Effector CD8-positive, alpha-beta T cell (primary cell): ENCODE data around the gene DUSP10.

Experiments used
- DNase-seq: peaks from one replicate; lab custom pipeline; 2025; lab: John Stamatoyannopoulos, UW

DUSP10 gene

DNA sequence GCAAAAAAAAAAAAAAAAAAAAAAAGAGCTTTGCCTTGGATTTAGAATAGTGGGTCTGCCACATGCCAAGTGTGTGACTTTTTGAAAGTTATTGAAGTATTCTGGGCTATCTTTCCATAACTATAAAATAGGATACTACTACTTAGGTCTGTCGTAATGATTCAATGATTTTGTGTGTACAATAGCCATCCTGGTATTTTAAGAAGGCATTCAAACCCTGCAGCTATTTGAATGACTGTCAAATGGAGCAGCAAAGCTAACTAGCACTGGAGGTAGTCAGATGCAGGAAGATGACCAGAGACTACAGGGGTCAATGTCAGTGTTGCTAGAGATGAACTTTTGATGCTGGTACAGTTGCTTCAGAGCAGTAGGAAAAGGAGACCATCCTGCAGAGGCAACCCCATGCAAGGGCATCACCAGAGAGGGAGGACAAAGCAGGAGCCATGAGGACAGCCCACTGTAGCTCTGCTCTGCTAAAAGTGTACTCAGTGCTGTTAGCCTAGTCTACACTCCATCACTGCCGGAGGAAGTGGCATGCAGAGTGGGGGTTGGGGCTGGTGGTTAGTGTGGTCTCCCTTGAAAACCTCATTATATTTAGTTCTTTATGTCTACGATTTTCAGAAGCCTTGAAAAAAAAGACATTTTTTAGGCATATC is 29.0 kb downstream of the DUSP10 start:
- DNase-seq, result peak; percentile 45

GRCh38 chr1:221712198-221712684 is 29.6 kb downstream of the DUSP10 start:
- no peak for DNase-seq

- DNase-seq, result no peak
Measured at GRCh38 chr1:221711656-221712055, 30.2 kb downstream of the DUSP10 start.

GRCh38 chr1:221711063-221711577 is 30.8 kb downstream of the DUSP10 start:
- DNase-seq, result no peak

- DNase-seq, result no peak
Measured at GRCh38 chr1:221709854-221710253, 32.0 kb downstream of the DUSP10 start.

DNA sequence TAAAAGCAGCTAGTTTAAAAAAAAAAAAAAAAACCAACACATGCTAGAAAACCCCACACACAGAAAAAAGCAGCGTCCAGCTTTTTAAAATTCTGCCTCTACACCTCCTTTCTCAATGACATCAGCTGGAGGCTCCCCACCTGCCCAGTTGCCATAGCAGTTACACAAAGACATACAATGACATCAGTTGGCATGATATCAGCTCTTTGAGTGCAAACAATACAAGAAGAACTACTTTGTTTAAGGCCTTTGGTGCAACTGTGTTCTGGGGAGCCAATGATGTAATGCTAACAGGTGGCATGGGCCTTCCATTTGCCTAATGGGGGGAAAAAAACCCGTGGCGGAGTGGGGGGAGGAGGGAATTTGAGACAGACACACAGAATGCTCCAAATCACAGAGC is 32.9 kb downstream of the DUSP10 start:
- DNase-seq, result peak; percentile 6

- no peak for DNase-seq
Measured at GRCh38 chr1:221708076-221708571, 33.8 kb downstream of the DUSP10 start.

- no peak for DNase-seq
Measured at GRCh38 chr1:221706876-221707582, 34.9 kb downstream of the DUSP10 start.

- no peak for DNase-seq
Measured at GRCh38 chr1:221706191-221706590, 35.7 kb downstream of the DUSP10 start.

DNA sequence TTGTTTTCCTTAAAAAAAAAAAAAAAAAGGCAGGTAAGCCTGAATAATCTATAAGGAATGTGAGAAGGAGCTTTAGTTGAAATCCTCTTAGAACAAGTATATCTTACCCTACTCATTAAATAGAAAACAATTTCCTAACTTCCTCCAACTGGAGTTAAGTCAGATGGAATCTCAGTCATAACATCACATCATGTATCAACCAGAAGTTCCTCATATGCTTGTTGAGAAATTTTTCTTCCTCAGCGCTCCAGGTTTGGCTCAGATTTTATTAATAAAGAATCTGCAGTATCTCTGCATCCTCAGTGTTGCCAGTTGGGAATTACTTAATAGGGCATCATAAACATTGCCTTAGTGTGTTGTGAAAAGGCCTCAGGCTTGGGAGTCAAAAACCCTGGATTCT is 37.6 kb downstream of the DUSP10 start:
- no peak for DNase-seq

DNA sequence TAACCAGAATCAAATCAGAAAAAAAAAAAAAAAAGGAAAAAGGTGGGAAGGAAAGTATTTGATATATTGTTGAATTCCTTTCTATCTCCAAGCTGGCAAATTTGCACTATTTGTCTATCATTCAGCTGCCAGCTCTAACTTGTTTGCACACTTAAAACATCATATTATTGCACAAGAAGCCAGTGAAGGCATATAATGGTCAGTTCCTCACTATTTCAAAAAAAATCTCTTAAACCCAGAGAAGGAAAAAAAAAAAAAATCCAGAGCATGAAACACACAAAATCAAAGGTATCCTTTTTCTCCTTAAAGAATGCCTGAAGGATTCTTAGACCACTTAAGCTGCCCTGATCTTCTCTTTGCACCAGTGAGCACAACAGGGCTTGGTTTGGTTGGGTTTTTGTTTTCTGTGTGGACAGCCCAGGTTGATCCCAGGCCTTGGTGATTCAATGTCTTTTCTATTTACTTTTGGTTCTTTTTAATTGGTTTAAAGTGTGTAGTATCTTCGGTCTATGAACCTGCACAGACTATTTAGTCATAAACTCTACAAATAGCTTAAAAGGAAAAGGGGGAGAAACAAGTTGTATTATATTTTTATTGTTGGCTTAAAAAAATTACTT is 40.2 kb downstream of the DUSP10 start:
- no peak for DNase-seq

GRCh38 chr1:221700948-221701347 is 40.9 kb downstream of the DUSP10 start:
- no peak for DNase-seq

DNA sequence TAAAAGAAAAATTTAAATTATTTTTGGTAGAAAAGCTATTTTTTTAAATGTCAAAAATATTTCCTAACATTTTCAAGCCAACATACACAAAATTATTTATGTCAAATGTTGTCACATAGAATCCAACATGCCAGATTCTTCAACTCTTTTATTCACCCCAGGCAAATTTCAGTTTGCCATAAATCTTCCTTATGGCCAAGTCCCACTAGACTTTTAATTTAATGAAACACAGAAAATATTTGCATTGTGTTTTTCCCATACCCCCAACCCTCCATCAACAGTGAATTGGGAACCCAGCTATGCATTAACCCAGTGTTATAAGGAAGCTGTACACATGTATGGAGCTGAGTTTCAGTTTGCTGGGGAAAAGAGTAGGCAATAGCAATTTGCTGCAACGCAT is 41.4 kb downstream of the DUSP10 start:
- DNase-seq, result no peak

- DNase-seq, result no peak
Measured at GRCh38 chr1:221699978-221700519, 41.8 kb downstream of the DUSP10 start.

DNA sequence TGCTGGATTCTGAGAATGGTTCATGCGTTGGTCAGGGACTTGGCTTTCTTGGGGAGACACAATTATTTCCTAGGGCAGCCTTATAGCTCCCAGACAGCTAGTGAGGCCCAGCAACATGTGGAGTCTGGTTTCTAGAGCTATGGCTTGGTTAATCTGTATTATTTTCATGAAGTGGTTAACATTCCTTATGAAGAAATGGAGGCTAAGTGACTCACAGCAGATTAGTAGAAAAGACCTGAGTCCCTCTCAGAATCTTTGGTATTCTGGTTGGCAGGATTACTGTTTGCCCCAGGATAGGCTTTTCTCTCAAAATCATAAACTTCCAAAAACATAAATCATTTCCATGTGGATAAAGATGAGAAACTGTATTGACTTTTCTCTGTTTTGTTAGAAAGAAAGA is 42.3 kb downstream of the DUSP10 start:
- DNase-seq, result no peak

GRCh38 chr1:221698579-221699349 is 43.1 kb downstream of the DUSP10 start:
- DNase-seq, result no peak

GRCh38 chr1:221697923-221698425 is 43.9 kb downstream of the DUSP10 start:
- DNase-seq, result no peak

DNA sequence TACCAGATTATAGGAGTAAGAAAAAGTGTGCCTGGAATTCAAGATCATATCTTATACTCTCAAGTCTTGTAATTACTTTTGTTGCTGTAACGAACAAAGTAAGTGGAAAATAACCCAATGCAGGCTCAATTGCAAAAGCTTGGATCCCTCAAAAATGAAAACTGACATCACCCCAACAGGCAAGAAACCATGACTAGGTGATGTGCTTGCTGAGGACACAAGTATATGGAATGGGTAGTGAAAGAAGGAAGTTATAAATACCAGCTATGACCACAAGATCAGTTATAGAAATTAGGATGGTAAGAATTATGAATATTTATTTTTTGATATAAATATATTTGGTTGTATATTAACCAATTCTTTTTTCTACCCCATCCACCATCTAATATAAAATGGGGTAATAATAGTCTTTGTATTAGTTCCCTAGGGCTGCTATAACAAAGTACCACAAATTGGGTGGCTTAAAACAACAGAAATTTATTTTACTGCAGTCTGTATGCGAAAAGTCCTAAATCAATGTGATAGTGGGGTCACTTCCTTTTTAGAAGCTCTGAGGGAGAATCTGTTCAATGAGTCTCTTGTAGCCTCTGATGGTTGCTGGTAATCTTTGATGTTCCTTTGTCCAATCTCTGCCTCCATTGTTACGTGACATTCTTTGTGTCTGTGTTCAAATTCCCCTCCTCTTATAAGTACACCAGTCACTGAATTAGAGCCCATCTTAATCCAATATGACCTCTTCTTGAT is 45.0 kb downstream of the DUSP10 start:
- no peak for DNase-seq

- no peak for DNase-seq
Measured at GRCh38 chr1:221696027-221696426, 45.9 kb downstream of the DUSP10 start.

- no peak for DNase-seq
Measured at GRCh38 chr1:221695301-221695700, 46.6 kb downstream of the DUSP10 start.

- no peak for DNase-seq
Measured at GRCh38 chr1:221694109-221694508, 47.8 kb downstream of the DUSP10 start.
